Measurements from ENCODE around the gene APOO. TPM values are rescaled to one million over a fixed set of nuclear protein-coding genes. Genes with fewer than 3 reads are reported as not detected.

Gene APOO
- total and polyA plus RNA-seq, 9 donors, result 6.0 to 39.5 (median 13.3) TPM

GRCh38 chrX:23888887-23889501 lies 18.7 kb downstream of the APOO start:
- Histone ChIP-seq H3K4me3 (no peak overlapping the region), H3K27me3 (no peaks in the 10 kb centered on the region), H3K9me3 (no peaks in the 10 kb centered on the region), H3K27ac (no peak overlapping the region), H3K4me1 (ENCODE audit: insufficient read depth) (no peaks in the 10 kb centered on the region), H3K36me3 (no peaks in the 10 kb centered on the region)
- intact Hi-C loops (cut with DNase I), result no loop called here
- 37 to 46% (median 44%) methylated on average over 3 of the region's 3 CpGs for WGBS, 3 donors
- no peak for DNase-seq
- TF ChIP-seq CTCF (IDR thresholded peaks at IDR 0.05) (no peak), EP300 (IDR thresholded peaks at IDR 0.05) (no peak), POLR2A (IDR thresholded peaks at IDR 0.05) (no peak)

GRCh38 chrX:23887918-23888317 lies 19.8 kb downstream of the APOO start:
- intact Hi-C loops (cut with DNase I), result no loop called here
- H3K9me3 ChIP-seq, result no peaks in the 10 kb centered on the region
- no peak overlapping the region for H3K4me3 ChIP-seq
- H3K4me1 ChIP-seq (ENCODE audit: insufficient read depth), result no peaks in the 10 kb centered on the region
- H3K27ac ChIP-seq, result no peak overlapping the region
- no peaks in the 10 kb centered on the region for H3K36me3 ChIP-seq
- TF ChIP-seq POLR2A (IDR thresholded peaks at IDR 0.05), result no peak
- TF ChIP-seq EP300 (IDR thresholded peaks at IDR 0.05), result no peak
- no peak for TF ChIP-seq CTCF (IDR thresholded peaks at IDR 0.05)
- no peaks in the 10 kb centered on the region for H3K27me3 ChIP-seq
- WGBS, 3 donors, result 86 to 91% (median 87%) methylated on average over 4 of the region's 4 CpGs
- no peak for DNase-seq

GRCh38 chrX:23887451-23887850 lies 20.3 kb downstream of the APOO start:
- WGBS, 3 donors, result 83 to 88% (median 84%) methylated on average over 6 of the region's 6 CpGs
- H3K36me3 ChIP-seq, result no peaks in the 10 kb centered on the region
- TF ChIP-seq CTCF (IDR thresholded peaks at IDR 0.05) (no peak), POLR2A (IDR thresholded peaks at IDR 0.05) (no peak), EP300 (IDR thresholded peaks at IDR 0.05) (no peak)
- no peaks in the 10 kb centered on the region for H3K9me3 ChIP-seq
- H3K4me3 ChIP-seq, result no peak overlapping the region
- no peak for DNase-seq
- intact Hi-C loops (cut with DNase I), result no loop called here
- no peak overlapping the region for H3K27ac ChIP-seq
- no peaks in the 10 kb centered on the region for H3K27me3 ChIP-seq
- no peaks in the 10 kb centered on the region for H3K4me1 ChIP-seq (ENCODE audit: insufficient read depth)

- Histone ChIP-seq H3K27ac (no peak overlapping the region), H3K4me1 (ENCODE audit: insufficient read depth) (no peaks in the 10 kb centered on the region), H3K9me3 (no peaks in the 10 kb centered on the region), H3K36me3 (no peaks in the 10 kb centered on the region), H3K4me3 (no peak overlapping the region), H3K27me3 (no peaks in the 10 kb centered on the region)
- WGBS, 3 donors, result 47 to 57% (median 51%) methylated on average over 3 of the region's 3 CpGs
- TF ChIP-seq EP300 (IDR thresholded peaks at IDR 0.05) (no peak), POLR2A (IDR thresholded peaks at IDR 0.05) (no peak), CTCF (IDR thresholded peaks at IDR 0.05) (no peak)
- intact Hi-C loops (cut with DNase I), result no loop called here
- no peak for DNase-seq
Observed at GRCh38 chrX:23885803-23886202, 21.9 kb downstream of the APOO start.
